ENCODE data around the gene CTNNBL1. TPM values are rescaled to one million over a fixed set of nuclear protein-coding genes. Genes with fewer than 3 reads are reported as not detected.

The CTNNBL1 gene
- total and polyA plus RNA-seq, 2 of the 4 experiments (the other 2 are of a cell fraction) = 29.9 to 34.1 TPM

DNA sequence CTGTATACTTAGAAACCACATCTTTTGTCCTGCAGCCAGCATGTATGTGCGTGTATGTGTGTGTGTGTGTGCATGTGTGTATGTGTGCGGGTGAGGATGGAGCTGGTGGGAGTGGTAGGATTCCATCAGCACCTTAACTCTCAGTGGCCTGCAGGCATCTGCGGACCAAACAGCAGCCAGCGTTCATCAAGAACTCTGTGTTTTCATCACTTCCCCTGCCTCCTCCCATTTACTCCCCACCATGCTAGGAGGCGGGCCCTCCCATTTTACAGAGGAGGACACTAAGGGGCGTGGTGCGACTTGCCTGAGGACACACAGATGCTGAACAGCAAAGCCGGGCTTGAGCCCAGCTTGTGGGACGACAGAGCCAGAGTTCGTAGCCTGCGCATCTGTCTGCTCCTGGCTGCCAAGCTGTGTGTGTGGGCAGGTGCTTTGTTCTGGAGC is 218.0 kb downstream of the CTNNBL1 start:
- Histone ChIP-seq H2BK15ac (ENCODE audit: low read depth, low read length) (no peak overlapping the region), H4K91ac (ENCODE audit: insufficient read depth, low read depth, low read length) (no peak overlapping the region), H3K9me3 (ENCODE audit: control insufficient read depth, insufficient read depth, low read length) (no peaks in the 10 kb centered on the region), H3K4me2 (ENCODE audit: low read depth, low read length) (no peak overlapping the region; the same call in 1 of the 2 replicates), H2BK20ac (ENCODE audit: low read depth, low read length) (no peak overlapping the region), H3K9me1 (ENCODE audit: insufficient read depth, low read length) (no peaks in the 10 kb centered on the region), H3K4me1 (ENCODE audit: control insufficient read depth, insufficient read depth, low read length) (peaks cover 5% of the 10 kb centered on the region; the same call in 1 of the 2 replicates), H4K5ac (ENCODE audit: low read depth, low read length) (no peak overlapping the region), H2BK120ac (ENCODE audit: low read depth, low read length) (no peak overlapping the region), H3K27ac (ENCODE audit: insufficient read depth, low read length) (no peak overlapping the region), H3K56ac (ENCODE audit: extremely low read depth, insufficient read depth, low read length) (no peak overlapping the region), H3K27me3 (ENCODE audit: control insufficient read depth, insufficient read depth, low read length) (peaks cover 77% of the 10 kb centered on the region), H2BK5ac (ENCODE audit: low read depth, low read length, poor library complexity, severe bottlenecking) (no peak overlapping the region), H3K79me1 (ENCODE audit: low read depth in 1 of 2, low read length in 2 of 2) (no peaks in the 10 kb centered on the region), H2AFZ (replicated peaks; ENCODE audit: low read length, poor library complexity) (no peak overlapping the region), H2AK9ac (replicated peaks; ENCODE audit: low read depth, low read length, poor library complexity) (peak overlapping the region; percentile 70), H4K20me1 (ENCODE audit: insufficient read depth, low read length) (no peaks in the 10 kb centered on the region), H3K4me3 (ENCODE audit: insufficient read depth, low read depth, low read length) (no peak overlapping the region), H2AK5ac (ENCODE audit: low read depth, low read length) (no peak overlapping the region), H4K8ac (ENCODE audit: low read depth in 2 of 2, low read length in 2 of 2) (no peak overlapping the region), H3K36me3 (ENCODE audit: control insufficient read depth, insufficient read depth, low read length) (no peaks in the 10 kb centered on the region), H3K9ac (ENCODE audit: low read depth, low read length) (no peak overlapping the region), H3K18ac (ENCODE audit: low read depth, low read length) (no peak overlapping the region), H3K4ac (ENCODE audit: low read depth, low read length) (no peak overlapping the region), H3K23ac (ENCODE audit: low read depth, low read length) (no peak overlapping the region), H3K14ac (replicated peaks; ENCODE audit: low read depth, low read length) (no peak overlapping the region)
- TF ChIP-seq MXI1 (IDR thresholded peaks at IDR 0.05; ENCODE audit: borderline replicate concordance, low read depth, low read length) = no peak
- TF ChIP-seq, protein P1, sequence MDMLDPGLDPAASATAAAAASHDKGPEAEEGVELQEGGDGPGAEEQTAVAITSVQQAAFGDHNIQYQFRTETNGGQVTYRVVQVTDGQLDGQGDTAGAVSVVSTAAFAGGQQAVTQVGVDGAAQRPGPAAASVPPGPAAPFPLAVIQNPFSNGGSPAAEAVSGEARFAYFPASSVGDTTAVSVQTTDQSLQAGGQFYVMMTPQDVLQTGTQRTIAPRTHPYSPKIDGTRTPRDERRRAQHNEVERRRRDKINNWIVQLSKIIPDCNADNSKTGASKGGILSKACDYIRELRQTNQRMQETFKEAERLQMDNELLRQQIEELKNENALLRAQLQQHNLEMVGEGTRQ (IDR thresholded peaks at IDR 0.05; ENCODE audit: low read depth, low read length) = no peak
- no peak for TF ChIP-seq MAFK (IDR thresholded peaks at IDR 0.05; ENCODE audit: low read depth, low read length)
- no peak for TF ChIP-seq RAD21 (IDR thresholded peaks at IDR 0.05; ENCODE audit: low read length)
- no peak for TF ChIP-seq RCOR1 (IDR thresholded peaks at IDR 0.05; ENCODE audit: insufficient replicate concordance, low read length)
- TF ChIP-seq FOS (IDR thresholded peaks at IDR 0.05; ENCODE audit: low read depth, low read length) = no peak
- no peak for TF ChIP-seq CEBPB (IDR thresholded peaks at IDR 0.05; ENCODE audit: low read depth, low read length)
- no peak for TF ChIP-seq RFX5 (IDR thresholded peaks at IDR 0.05; ENCODE audit: low read depth, low read length)
- no peak for TF ChIP-seq SMC3 (IDR thresholded peaks at IDR 0.05; ENCODE audit: low read depth, low read length)
- TF ChIP-seq BHLHE40 (IDR thresholded peaks at IDR 0.05; ENCODE audit: low read depth, low read length) = no peak
- TF ChIP-seq, protein P2, sequence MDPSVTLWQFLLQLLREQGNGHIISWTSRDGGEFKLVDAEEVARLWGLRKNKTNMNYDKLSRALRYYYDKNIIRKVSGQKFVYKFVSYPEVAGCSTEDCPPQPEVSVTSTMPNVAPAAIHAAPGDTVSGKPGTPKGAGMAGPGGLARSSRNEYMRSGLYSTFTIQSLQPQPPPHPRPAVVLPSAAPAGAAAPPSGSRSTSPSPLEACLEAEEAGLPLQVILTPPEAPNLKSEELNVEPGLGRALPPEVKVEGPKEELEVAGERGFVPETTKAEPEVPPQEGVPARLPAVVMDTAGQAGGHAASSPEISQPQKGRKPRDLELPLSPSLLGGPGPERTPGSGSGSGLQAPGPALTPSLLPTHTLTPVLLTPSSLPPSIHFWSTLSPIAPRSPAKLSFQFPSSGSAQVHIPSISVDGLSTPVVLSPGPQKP (IDR thresholded peaks at IDR 0.05; ENCODE audit: borderline replicate concordance, low read depth, low read length) = no peak
- TF ChIP-seq, protein P3, sequence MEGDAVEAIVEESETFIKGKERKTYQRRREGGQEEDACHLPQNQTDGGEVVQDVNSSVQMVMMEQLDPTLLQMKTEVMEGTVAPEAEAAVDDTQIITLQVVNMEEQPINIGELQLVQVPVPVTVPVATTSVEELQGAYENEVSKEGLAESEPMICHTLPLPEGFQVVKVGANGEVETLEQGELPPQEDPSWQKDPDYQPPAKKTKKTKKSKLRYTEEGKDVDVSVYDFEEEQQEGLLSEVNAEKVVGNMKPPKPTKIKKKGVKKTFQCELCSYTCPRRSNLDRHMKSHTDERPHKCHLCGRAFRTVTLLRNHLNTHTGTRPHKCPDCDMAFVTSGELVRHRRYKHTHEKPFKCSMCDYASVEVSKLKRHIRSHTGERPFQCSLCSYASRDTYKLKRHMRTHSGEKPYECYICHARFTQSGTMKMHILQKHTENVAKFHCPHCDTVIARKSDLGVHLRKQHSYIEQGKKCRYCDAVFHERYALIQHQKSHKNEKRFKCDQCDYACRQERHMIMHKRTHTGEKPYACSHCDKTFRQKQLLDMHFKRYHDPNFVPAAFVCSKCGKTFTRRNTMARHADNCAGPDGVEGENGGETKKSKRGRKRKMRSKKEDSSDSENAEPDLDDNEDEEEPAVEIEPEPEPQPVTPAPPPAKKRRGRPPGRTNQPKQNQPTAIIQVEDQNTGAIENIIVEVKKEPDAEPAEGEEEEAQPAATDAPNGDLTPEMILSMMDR (conservative IDR thresholded peaks at IDR 0.05; ENCODE audit: low read depth, low read length) = no peak
- in situ Hi-C loops (cut with MboI; ENCODE audit: low sequenced_read_pairs) (no loop called here), intact Hi-C loops (cut with micrococcal nuclease) (no loop called here), dilution Hi-C loops (cut with HindIII; ENCODE audit: low sequenced_read_pairs, unreplicated experiment) (no loop called here)
- POLR2A ChIA-PET (ENCODE audit: unreplicated experiment) = no interaction called here
- BruUV-seq (replicated peaks) = no TSS peak
- peak; percentile 64 for ATAC-seq (ENCODE audit: low read depth)
- peak; percentile 4 for DNase-seq
- WGBS, 2 experiments (ENCODE audit: extremely low coverage in 2 of 2, insufficient read length in 1 of 2) = 0% methylated on average over 3 of the region's 11 CpGs; no CpG with 5 or more reads in 1 of the 2 experiments
- CTCF ChIA-PET = no interaction called here
